Gastrocnemius medialis (tissue), 4 donors: ENCODE measurements around the gene KATNAL2. TPM values are rescaled to one million over a fixed set of nuclear protein-coding genes. Genes with fewer than 3 reads are reported as not detected.

Source experiments
- ATAC-seq, 2 donors: fragments of 150-250 bp; one replicate each; pipeline ENCODE4 v1.9.1; 2016
- DNase-seq, 2 donors: peaks; one replicate each; pipeline ENCODE4 v3.0.0-alpha.2; 2019
- H3K27ac ChIP-seq, 4 donors: fragments of 200-600 bp; sonication (generic); 1 replicate in 1 of 4; 2 replicates in 3 of 4; pipeline ENCODE4 v1.5.1; 2016 to 2018; ENCODE audit warnings: mild to moderate bottlenecking in 2 of 4, moderate library complexity in 1 of 4
- H3K27me3 ChIP-seq, 3 donors: fragments of 200-600 bp; sonication (generic) in 2 of 3; 1 replicate in 1 of 3; 2 replicates in 2 of 3; pipeline versions ENCODE4 v1.5.1 to v1.6.0; 2016 to 2019; ENCODE audit warnings: mild to moderate bottlenecking in 1 of 3, moderate library complexity in 1 of 3
- H3K36me3 ChIP-seq, 2 donors: fragments of 200-600 bp; sonication (generic) in 1 of 2; one replicate each; pipeline ENCODE4 v1.5.1; 2017 to 2018
- H3K4me1 ChIP-seq, 2 donors: fragments of 200-600 bp; sonication (generic) in 1 of 2; one replicate each; pipeline ENCODE4 v1.5.1; 2016 to 2017; ENCODE audit warnings: mild to moderate bottlenecking in 2 of 2
- H3K4me3 ChIP-seq, 4 donors: fragments of 200-600 bp; sonication (generic) in 3 of 4; 1 replicate in 1 of 4; 2 replicates in 3 of 4; pipeline ENCODE4 v1.5.1; 2016 to 2019; ENCODE audit warnings: mild to moderate bottlenecking in 2 of 4
- H3K9me3 ChIP-seq, 3 donors: fragments of 200-600 bp; sonication (generic) in 2 of 3; 1 replicate in 1 of 3; 2 replicates in 2 of 3; pipeline ENCODE4 v1.5.1; 2016 to 2019
- POLR2A ChIP-seq, 2 donors: fragments of 450-650 bp; IDR thresholded peaks; one replicate each; pipeline ENCODE4 v1.6.1; 2017; ENCODE audit warnings: antibody characterized with exemption in 2 of 2, mild to moderate bottlenecking in 2 of 2, moderate library complexity in 2 of 2
- in situ Hi-C, 4 donors: fragments of 200-750 bp; cut with MboI; loops; one replicate each; pipeline versions ENCODE4 v1.15.0 to v1.8.0; 2017; ENCODE audit warnings: low sequenced_read_pairs in 4 of 4
- intact Hi-C: fragments of 100-400 bp; cut with DNase I; formaldehyde crosslinking; loops from one replicate; pipeline ENCODE4 v1.15.1; 2023; ENCODE audit warnings: low total_unique reads
- total RNA-seq, 4 donors: library from RNA; depleted of rRNA; stranded (reverse); fragments of >200 nt; gene quantifications; one replicate each; pipeline versions ENCODE4 v1.1.0 to v1.2.3, GENCODE V29; 2016
- TF ChIP-seq, protein P1 (sequence below), 5 experiments: fragments of 450-650 bp in 3 of 5; fragments of 200-600 bp in 2 of 5; sonication (generic) in 2 of 5; IDR thresholded peaks in 4 of 5; conservative IDR thresholded peaks in 1 of 5; 1 replicate in 4 of 5; 2 replicates in 1 of 5; pipeline ENCODE4 v1.5.1; 2016 to 2019; ENCODE audit warnings: antibody characterized with exemption in 5 of 5, mild to moderate bottlenecking in 3 of 5, moderate library complexity in 3 of 5

The KATNAL2 gene
- total RNA-seq, 4 donors from 2014 or later: 0.27 to 2.7 (median 0.52) TPM; not detected in 1

DNA sequence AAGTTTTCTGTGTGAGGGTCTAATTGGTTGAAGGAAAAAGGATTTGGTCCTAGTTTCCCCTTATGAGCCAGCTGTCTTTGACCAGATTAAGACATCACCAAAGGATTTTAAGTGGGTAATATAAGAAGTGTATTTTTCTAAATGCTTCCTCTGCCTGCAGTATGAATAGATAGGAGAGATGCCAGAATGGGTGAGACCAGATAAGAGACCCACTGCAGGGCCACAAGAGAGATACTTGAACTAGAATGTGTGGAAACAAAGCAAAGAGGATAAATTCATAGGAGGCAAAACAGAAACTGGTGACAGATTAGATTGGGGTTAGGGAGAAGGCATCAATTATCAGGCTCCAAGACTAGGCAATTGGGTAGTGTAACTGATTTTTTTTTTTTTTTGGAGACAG lies 234.0 kb downstream of the KATNAL2 start:
- Histone ChIP-seq H3K27me3 (no peaks in the 10 kb centered on the region), H3K4me3 (peak overlapping the region; percentile 81 to 98 (median 82)), H3K4me1 (peaks cover 23 to 28% of the 10 kb centered on the region in 2 donors), H3K9me3 (no peaks in the 10 kb centered on the region), H3K27ac (peak overlapping the region; percentile 83 to 96 (median 95)), H3K36me3 (peaks cover 0 to 21% of the 10 kb centered on the region in 2 donors)
- TF ChIP-seq POLR2A (IDR thresholded peaks at IDR 0.05): no peak
- TF ChIP-seq, protein P1, sequence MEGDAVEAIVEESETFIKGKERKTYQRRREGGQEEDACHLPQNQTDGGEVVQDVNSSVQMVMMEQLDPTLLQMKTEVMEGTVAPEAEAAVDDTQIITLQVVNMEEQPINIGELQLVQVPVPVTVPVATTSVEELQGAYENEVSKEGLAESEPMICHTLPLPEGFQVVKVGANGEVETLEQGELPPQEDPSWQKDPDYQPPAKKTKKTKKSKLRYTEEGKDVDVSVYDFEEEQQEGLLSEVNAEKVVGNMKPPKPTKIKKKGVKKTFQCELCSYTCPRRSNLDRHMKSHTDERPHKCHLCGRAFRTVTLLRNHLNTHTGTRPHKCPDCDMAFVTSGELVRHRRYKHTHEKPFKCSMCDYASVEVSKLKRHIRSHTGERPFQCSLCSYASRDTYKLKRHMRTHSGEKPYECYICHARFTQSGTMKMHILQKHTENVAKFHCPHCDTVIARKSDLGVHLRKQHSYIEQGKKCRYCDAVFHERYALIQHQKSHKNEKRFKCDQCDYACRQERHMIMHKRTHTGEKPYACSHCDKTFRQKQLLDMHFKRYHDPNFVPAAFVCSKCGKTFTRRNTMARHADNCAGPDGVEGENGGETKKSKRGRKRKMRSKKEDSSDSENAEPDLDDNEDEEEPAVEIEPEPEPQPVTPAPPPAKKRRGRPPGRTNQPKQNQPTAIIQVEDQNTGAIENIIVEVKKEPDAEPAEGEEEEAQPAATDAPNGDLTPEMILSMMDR (IDR thresholded peaks at IDR 0.05 in 4 of 5, conservative IDR thresholded peaks at IDR 0.05 in 1 of 5): no peak
- in situ Hi-C loops (no loop called here), intact Hi-C loops (loop anchor here (2.0 kb wide), 1 partner anchor 15 kb away; no protein-coding TSS in a partner anchor)
- DNase-seq: no peak
- ATAC-seq: no peak

Other genes starting within 250 kb of the KATNAL2 start
- 1 to 10 TPM; 1.7 to 7.7 (median 3.6) TPM for gene ST8SIA5, start 160.5 kb upstream of the KATNAL2 start, total RNA-seq
- 10 to 100 TPM; 14.9 to 41.2 (median 25.1) TPM for gene PIAS2, start 95 bp upstream of the KATNAL2 start, total RNA-seq
- gene ELOA2, start 118.0 kb downstream of the KATNAL2 start, total RNA-seq: under 1 TPM in 2 of 4 donors, not detected in 2; 0.15 to 0.80 TPM
- 10 to 100 TPM in 3 of 4 donors, 1 to 10 TPM in 1; 5.4 to 21.8 (median 11.9) TPM for gene HDHD2, start 232.9 kb downstream of the KATNAL2 start, total RNA-seq